MM.1S (cell line): Measurements from ENCODE around the gene NUP214.

Source experiments
- CTCF ChIP-seq: fragments of 300-600 bp; sonication (generic); IDR thresholded peaks from 2 replicates; pipeline ENCODE4 v1.5.1; 2016; ENCODE audit warnings: antibody characterized with exemption, low read length, mixed read lengths
- EZH2phosphoT487 ChIP-seq: fragments of 300-600 bp; sonication (generic); IDR thresholded peaks from 2 replicates; pipeline ENCODE4 v1.6.1; 2018; ENCODE audit warnings: antibody characterized with exemption, low read length

- TF ChIP-seq CTCF (peak; percentile 21; the same call in 1 of the 2 replicates), EZH2phosphoT487 (no peak)
Observed at GRCh38 chr9:131273146-131273855, 147.9 kb downstream of the NUP214 start.
